ENCODE results near the gene PAK1IP1.

DNA sequence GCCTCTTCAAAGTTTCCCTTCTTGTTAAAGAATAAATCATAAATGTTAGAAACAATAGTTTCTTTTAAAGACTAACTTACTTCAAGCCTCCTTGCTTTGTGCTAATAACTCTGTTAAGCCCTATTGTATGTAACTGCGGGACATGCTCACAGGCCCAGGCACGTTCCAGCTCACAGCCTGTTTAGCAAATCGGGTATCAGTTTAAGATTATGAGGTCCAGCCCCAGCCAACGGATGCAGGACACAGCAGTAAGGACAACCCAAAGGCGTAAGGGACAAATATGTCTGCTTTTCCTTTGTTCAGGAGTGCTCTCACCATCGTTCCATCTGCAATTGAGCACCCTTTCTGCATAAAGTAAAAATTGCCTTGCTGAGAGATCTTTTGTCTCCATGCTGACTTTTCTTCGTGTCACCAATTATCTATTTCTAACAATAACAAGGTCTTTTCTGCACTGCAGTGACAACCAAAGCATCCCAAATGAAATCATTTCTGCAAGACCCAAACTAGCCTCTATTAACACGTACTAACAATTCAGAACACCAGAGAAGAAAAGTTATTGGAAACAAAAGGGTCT is 1.7 kb upstream of the PAK1IP1 start:
- TF ChIP-seq, protein P1, sequence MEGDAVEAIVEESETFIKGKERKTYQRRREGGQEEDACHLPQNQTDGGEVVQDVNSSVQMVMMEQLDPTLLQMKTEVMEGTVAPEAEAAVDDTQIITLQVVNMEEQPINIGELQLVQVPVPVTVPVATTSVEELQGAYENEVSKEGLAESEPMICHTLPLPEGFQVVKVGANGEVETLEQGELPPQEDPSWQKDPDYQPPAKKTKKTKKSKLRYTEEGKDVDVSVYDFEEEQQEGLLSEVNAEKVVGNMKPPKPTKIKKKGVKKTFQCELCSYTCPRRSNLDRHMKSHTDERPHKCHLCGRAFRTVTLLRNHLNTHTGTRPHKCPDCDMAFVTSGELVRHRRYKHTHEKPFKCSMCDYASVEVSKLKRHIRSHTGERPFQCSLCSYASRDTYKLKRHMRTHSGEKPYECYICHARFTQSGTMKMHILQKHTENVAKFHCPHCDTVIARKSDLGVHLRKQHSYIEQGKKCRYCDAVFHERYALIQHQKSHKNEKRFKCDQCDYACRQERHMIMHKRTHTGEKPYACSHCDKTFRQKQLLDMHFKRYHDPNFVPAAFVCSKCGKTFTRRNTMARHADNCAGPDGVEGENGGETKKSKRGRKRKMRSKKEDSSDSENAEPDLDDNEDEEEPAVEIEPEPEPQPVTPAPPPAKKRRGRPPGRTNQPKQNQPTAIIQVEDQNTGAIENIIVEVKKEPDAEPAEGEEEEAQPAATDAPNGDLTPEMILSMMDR (IDR thresholded peaks at IDR 0.05; ENCODE audit: low read length), result no peak
- no peak for TF ChIP-seq EZH2 (optimal IDR thresholded peaks at IDR 0.05; ENCODE audit: low read depth, low read length)

Data from MM.1S (cell line).